COLO829 (cell line): Measurements from ENCODE around the gene CIAO2A.
"Not testable (repeated sequence)": the region's sequence is repeated elsewhere in the genome, so short reads cannot be mapped to it uniquely, and the experiment has no call there.

ENCODE experiments used
- DNase-seq: peaks from one replicate; pipeline ENCODE4 v3.0.0; 2012; ENCODE audit warnings: low spot score

CIAO2A gene

DNA sequence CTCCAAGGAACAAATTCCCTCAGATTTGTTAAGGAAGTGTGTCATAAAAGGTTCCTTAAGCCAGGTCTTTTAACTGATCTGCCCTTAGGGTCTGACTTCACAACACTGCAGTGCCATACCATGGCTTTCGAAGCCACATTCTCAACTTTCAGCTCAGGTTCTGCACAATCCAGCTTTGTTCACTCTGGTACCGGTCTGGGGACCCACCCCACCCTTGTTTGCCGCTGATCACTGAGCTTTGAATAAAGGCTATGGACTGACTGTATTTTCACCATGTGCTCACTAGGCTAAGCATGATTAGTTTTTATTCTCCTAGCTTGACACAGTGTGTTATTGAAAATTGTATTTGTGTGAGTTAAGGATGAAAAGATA is 18.0 kb upstream of the CIAO2A start:
- DNase-seq: peak; percentile 29

DNA sequence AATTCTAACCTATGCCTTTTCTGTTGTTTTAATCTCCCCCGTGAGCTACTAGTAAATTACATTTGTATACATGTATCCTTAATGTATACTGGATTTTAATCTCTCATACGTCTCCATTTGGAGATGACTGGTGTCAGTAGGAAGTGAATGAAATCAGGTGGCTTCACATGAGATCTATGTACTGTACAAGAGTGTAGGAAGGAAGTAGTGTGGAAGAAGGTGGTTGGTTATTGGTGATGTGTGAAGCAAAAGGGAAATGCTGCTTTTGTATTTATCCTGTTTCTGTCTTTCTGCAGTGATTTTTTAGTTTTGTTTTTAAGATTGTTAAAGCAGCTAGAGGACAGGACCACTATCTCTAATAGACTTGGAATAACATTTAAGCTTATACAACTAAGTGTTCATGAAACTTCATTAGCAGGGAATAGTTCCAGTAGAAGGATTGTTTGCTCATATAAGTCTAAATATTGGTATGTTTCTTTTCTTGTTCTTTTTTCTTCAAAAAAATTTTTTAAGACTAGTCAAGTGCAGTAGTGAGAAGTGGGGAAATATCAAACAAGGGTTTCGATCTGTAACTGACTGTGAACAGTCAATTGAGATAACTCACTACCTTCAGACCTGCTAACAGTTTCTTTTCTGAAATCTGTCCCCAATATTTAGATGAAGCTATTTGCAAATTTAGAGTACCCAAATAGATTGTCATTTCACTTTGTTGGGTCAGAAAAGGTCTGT is 17.5 kb upstream of the CIAO2A start:
- DNase-seq: no peak

DNA sequence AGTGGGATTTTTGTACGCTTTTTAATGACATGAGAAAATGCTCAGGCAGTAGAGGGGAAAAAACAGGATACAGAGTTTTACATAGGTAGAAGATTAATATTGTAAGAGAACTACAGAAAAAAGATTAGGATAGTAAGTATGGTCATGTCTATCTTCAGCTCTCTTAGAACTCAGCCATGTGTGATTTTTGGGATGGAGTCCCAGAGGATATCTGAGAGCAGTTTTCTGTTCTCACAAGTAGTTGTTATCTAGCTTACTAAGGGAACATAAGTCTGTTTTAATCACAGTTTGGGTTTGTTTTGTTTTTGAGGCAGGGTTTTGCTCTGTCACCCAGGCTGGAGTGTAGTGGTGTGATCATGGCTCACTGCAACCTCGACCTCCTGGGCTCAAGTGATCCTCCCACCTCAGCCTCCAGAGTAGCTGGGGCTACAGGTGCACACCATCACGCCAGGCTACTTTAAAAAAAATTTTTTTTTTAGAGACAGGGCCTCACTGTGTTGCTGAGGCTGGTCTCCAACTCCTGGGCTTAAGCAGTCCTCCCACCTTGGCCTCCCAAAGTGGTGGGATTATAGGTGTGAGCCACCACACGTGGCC is 16.6 kb upstream of the CIAO2A start:
- DNase-seq: not testable (repeated sequence)

DNA sequence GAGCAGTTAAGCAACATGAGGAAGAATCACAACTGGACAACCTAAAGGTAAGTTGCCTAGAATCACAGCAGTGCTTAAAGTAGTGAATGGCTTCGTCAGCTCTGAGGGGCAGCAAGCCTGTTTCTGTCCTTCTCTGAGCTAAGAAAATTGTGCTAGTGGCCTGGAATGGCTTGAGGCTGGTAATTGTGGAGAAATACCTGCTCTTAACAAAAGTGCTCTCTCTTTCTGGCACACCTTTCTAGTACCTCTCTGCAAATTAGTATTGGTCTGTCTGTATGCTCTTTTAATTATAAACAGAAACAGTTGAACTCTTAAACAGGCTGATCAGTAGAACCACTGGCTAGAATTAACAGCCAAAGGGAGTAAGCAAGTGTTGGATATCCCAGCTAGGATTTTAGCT is 13.7 kb upstream of the CIAO2A start:
- no peak for DNase-seq

DNA sequence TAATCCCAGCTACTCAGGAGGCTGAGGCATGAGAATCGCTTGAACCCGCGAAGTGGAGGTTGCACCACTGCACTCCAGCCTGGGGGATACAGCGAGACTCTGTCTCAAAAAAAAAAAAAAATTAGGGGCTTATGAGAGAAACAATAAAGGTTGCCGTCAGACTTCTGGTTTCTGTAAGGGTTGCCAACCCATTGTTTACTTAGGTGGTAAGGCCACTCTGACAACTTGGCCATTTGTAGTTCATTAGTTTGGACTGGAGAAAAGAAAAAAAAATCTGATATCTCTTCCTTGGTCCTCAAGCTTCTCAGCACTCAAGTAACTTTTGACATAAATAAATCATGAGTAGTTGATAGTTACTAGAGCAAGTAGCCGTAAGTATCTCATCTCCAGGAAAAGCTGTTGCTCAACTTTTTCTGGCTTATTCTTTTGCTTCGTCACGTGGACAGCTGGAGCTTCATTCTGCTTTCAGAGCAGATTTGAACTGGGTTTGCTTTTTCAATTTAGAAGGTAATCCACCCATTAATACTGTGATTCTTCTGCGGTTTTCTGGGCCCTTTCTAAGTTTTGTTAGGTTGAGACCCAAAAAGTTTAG is 11.6 kb upstream of the CIAO2A start:
- no peak for DNase-seq

DNA sequence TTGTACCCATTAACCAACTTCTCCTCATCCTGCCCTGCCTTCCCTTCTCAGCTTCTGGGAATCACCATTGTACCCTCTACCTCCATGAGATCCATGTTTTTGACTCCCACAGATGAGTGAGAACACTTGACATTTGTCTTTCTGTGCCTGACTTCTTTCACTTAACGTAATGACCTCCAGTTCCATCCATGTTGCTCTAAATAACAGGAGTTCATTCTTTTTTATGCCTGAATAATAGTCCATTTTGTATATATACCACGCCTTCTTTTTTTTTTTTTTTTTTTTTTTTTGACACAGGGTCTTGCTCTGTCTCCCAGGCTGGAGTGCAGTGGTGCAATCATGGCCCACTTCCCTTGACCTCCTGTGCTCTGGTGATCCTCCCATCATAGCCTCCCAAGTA is 8.9 kb upstream of the CIAO2A start:
- DNase-seq: no peak

DNA sequence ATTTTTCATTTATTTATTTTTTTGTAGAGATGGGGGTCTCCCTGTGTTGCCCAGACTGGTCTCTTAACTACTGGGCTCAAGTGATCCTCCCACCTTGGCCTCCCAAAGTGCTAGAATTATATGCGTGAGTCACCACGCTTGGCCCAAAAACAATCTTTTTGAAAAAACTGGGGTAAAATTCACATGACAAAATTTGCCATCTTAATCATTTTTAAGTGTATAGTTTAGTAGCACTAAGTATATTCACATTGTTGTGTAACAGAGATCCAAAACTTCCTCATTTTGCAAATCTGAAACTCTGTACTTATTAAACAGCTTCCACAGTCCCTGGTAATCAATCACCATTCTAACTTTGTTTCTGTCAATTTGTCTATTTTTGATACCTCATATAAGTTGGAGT is 7.3 kb upstream of the CIAO2A start:
- no peak for DNase-seq

DNA sequence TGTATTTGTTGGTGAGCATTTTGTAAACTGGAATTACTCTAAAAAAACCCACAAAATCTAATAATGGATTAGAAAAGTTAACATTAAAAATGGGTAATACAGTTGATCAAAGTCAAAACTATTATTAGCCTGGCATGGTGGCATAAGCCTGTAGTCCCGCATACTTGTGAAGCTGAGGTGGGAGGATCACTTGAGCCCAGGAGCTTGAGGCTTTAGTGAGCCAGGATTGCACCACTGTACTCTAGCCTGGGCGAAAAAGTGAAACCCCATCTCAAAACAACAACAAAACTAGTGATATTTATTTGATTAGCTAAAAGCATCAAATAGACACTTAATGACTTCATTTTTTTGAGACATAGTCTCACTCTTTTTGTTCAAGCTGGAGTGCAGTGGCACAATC is 5.7 kb upstream of the CIAO2A start:
- no peak for DNase-seq

DNA sequence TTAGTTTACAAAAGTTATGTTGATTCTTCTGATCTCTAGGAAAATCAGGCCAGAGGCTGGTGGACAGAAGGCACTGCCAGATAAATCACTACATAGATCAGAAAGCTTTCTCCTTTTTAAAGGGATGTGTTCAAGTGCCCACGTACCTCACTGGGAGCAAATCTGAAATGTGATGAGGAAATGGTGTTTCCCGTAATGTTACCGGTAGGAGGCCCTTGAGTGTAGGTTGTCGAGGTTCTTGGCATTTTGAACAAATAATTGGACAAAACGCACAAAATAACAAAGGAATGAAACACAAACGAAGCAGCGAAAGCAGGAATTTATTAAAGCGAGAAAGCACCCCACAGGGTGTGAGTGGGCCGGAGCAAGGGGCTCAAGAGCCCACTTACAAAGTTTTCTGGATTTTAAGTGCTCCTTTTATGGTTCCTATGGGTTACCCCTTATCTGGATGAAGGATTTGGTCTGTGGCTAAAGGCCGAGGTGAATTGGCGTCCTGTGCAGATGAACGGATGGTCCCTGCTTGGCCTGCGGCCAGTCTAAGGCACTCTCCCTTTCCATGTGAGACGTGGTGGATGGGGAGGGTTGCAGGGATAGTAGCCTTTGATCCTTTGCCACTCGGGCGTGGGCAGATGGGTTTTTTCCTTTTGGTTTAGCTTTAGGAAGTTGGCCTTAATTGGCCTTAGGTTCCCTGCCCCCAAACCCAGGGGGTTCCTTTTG is 3.2 kb upstream of the CIAO2A start:
- DNase-seq: no peak

DNA sequence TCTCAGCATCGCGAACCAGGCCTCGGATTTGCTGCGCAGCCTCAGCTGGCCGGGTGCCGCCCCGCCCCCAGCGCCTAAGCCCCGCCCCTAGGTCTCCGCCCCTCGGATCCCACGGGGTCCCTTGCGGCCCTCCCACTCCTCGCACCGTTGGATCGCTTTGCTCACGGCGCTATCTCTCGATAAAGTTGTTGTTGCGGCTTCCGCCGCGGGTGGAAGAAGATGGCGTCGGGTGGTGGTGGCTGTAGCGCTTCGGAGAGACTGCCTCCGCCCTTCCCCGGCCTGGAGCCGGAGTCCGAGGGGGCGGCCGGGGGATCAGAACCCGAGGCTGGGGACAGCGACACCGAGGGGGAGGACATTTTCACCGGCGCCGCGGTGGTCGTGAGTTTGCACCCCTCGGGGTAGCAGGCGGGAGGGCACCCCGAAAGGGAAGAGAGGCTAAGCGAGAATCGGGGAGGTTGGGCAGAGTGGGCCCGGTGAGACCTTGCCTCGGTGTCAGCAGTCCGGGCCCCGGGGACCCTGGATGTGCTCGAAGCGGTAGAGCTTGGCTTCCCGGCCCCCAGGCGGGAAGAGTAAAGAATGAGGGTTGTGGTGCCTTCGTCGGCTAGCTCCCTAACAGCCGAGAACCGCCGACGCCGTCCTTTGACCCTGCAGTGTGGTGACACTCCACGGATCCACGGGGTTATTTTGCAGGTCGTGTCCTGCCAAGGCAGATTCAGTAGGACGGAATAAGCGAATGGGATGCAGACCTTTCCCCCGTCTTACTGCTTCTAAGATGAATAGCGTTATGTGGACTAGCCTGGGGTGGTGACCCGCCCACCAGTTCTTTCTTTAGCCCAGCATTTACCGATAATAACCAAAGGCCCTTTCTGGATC is 2.4 kb upstream of the CIAO2A start, which contains the start of gene SNX1:
Gene SNX1 (plus strand): TSS at position 188 of the 873 bp plus-strand sequence. CDS start 32 bp downstream, at position 220.
- DNase-seq: peak; percentile 88

DNA sequence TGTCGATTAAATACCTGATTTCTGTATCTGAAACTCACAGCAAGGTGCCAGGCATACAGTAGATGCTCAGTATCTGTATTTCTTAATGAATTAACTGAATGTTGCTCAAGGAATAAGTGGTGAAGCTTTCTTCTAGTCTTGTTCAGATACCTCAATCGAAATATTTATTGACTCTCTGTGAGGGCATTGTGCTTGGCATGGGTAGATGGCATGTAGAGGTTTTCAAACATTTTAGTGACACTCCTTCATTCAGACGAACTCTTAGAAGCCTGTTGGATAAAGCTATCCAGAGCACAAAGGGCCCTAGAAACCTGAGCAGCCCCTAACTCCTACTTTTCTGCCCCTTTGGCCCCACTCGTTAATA is 1.8 kb upstream of the CIAO2A start:
- no peak for DNase-seq

DNA sequence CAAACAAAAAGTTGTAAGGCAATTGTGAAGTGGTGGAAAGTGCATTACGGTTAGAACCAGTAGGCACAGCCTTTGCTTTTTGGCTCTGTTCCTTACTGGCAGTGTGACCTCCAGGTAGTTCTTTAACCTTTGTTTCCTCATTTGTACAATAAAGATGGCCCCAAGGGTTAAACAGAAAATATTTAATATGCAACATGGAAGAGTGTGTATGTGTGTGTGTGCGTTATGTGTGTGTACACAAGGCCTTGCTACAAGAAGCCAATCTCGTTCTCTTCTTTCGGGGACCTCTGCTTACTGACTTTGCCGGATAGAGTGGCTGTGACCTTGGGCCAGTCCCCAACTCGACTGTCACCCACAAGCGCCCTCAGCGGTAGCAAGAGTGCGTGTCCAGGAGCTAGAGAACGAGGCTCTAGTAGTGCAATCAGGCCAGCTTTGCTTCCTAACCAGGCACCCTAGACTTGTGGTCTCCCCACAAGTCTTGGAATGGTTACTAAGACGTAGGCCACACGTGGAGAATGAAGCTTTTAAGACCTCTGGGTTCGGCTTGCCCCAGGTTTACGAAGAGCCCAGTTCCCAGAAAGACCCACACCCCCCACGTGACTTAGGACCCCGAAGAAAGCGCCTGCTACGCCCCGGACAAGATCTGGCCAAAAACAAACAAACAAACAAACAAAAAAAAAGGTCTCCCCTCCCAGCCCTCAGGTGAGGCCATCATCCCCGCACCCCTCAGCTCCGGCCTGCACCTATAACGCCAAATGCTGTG is 593 bp downstream of the CIAO2A start:
- DNase-seq: no peak

DNA sequence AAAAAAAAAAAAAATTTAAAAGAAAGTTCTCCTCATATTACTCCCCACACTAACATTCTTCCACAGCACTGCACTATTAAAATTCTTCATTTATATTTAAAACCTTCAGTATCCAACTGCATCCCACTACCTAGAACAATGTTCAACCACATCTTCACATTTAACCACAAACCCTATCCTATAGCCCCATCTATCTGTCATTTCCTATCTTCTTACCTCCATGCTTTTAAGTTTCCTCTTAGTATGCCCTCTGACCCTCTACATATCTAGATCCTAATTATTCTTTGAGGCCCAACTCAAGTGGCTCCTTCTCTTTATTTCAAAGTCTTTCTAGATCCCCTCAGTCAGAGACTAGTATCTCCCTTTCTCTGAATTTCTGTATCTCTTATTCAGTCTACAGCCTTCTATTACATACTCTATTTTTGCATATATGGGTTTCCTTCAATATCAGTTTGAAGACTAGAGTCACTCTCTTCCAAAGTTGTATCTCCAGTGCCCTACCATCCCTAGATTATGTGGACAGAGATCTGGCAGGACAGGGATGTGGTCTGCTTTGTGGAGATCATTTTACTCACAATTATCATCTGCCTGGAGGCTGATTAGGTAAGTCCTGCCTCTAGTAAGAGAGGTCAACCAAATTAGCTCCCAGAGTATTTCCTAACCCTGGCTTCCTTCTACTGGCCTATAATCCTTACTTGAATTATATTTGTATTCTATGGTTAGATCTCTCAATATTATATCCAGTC is 1.4 kb downstream of the CIAO2A start:
- no peak for DNase-seq

DNA sequence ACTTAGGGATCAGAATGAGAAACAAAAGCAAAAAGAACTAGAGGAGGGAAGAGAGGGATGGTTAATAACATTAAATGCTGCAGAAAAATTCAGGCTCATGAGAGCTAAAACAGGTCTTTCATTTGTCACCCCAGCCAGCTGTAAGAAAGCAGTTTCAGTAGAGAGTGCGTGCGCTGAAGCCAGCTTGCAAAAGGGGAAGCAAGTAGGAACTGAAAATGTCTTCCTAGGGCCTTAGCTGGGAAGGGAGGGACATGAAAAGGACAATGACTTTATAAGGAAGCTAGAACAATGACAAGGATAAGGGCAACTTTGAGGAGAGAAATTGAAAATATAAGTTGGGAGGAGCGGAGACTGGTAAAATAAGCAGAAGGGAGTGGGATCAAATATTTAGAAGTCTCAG is 3.1 kb downstream of the CIAO2A start:
- no peak for DNase-seq

DNA sequence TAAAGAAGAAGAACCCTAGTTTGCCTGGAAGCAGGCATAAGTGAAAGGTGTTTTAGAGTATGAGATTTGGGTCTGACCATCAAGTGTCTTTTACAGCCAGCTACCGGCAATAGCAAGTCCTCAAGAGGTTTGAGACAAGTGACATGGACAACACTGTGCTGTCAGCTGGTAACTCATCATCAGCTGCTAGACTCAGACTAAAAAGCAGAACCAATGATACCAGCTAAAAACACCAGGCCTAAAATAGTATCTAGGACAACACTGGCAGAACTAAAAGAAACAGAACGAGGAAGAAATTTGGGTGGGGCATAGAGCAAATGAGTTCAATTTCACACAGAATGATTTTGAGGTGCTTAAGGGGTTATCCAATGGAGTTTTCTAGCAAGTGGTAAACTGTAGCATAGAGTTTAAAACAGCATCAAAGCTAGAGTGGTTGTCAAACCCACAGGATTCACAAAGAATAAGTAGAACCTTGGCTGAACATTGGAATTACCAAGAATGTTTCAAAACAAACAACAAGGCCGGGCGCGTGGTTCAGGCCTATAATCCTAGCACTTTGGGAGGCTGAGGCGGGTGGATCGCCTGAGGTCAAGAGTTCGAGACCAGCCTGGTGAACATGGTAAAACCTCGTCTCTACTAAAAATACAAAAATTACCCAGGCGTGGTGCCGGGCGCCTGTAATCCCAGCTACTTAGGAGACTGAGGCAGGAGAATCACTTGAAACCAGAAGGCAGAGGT is 3.9 kb downstream of the CIAO2A start:
- DNase-seq: no peak

DNA sequence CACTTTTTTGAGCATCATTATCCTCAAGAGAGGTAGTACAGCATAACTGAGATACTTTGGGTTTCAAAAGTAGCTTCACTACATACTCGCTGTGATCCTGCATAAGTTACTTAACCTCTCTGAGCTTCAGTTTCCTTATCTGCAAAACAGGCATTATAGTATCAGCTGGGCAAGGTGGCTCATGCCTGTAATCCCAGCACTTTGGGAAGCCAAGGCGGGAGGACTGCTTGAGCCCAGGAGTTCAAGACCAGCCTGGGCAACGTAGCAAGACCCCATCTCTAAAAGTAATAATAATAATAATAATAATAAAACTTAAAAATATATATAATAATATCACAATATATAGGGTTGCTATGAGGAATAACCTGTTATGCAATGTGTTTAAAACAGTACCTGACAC is 10.9 kb downstream of the CIAO2A start:
- no peak for DNase-seq

DNA sequence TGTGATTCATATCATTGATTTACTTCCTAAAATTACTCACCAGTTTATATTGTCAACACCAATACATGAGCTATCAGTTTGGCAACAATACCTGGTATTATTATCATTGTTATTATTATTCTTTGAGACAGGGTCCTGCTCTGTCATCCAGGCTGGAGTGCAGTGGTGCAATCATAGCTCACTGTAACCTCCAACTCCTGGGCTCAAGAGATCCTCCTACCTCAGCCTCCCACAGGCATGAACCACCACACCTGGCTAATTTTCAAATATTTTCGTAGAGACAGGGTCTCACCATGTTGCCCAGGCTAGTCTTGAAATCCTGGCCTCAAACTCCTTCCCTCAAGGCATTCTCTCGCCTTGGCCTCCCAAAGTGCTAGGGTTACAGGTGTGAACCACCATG is 20.1 kb downstream of the CIAO2A start:
- DNase-seq: not testable (repeated sequence)

DNA sequence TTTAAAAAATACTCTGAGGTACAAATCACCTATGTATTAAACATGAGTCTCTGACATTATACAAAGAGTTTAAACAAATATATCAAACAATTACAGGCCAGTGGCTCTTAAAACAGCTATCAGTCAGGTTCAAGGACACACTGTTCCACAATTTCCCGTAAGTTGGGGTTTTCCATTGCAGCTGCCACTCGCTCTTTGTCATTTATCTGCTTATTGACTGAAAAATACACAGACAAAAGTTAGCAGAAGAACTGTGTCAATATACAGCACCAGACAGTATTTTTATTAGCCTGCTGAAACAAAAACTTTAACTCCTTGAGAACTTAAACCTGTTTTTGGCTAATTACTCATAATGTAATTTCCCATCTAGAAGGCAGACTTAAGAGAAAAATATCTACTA is 20.8 kb downstream of the CIAO2A start:
- no peak for DNase-seq

DNA sequence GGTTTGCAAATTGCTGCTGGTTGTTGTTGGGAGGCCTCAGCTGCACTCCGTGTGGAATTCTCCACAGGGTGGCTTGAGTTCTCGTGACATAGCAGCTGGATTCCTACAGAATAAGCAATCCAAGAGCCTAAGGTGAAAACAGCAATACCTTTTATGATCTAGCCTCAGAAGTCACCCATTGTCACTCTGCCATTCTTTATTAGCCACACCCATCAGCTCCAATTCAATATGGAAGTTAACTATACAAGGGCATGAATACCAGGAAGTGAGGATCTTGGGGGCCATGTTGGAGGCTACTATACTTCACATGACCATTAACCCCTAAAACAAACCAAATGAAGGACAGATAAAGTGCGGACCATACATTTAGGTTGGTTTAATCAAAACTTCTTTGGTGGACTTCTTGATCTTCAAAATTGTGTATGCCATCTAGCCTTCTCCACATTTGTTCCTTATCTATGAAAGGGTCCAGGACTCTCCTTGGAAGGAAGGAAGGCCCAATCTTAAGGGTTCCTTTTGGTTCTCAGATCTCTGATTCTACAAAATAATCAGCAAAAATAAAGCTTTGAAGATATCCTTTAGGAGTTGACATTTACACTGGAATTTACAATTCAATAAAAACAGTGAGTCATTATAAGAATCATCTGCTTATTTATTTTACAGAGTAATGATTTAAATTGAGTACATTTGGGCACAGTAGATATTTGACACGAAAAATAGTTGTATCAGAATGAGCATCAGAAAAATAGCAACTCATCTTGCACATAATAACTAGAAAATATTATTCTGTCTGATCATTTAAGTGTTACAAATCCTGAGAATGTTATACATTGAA is 21.5 kb downstream of the CIAO2A start:
- DNase-seq: no peak
